ENCODE measurements around the gene NFATC2.

GRCh38 chr20:51460569-51461265 lies 81.8 kb downstream of the NFATC2 start:
- TF ChIP-seq CTCF (conservative IDR thresholded peaks at IDR 0.05; ENCODE audit: low read length), result no peak
- TF ChIP-seq EZH2phosphoT487 (IDR thresholded peaks at IDR 0.05; ENCODE audit: borderline replicate concordance), result no peak
